GM12891 (cell line): ENCODE data around the gene CELF5.
"Not testable (repeated sequence)": the region's sequence is repeated elsewhere in the genome, so short reads cannot be mapped to it uniquely, and the experiment has no call there.

ENCODE experiments used
- PAX5 ChIP-seq: IDR thresholded peaks from 2 replicates; pipeline ENCODE4 v1.6.1; 2011; ENCODE audit warnings: low read length, moderate library complexity, mild to moderate bottlenecking; ENCODE audit not compliant: insufficient read depth, severe bottlenecking
- POLR2A ChIP-seq: IDR thresholded peaks from 2 replicates; pipeline ENCODE4 v1.6.1; 2011; ENCODE audit warnings: low read depth, low read length, control low read depth
- POLR2AphosphoS5 ChIP-seq: IDR thresholded peaks from 2 replicates; pipeline ENCODE4 v1.6.1; 2011; ENCODE audit warnings: low read depth, low read length, control low read depth
- POU2F2 ChIP-seq: IDR thresholded peaks from 2 replicates; pipeline ENCODE4 v1.6.1; 2011; ENCODE audit warnings: low read depth, mild to moderate bottlenecking, control low read depth, low read length, moderate library complexity
- SPI1 ChIP-seq: IDR thresholded peaks from 2 replicates; pipeline ENCODE4 v1.6.1; 2011; ENCODE audit warnings: low read depth, low read length, control low read depth
- TAF1 ChIP-seq: IDR thresholded peaks from 2 replicates; pipeline ENCODE4 v1.6.1; 2011; ENCODE audit warnings: low read depth, low read length, control low read depth

- TF ChIP-seq POLR2AphosphoS5, POLR2A, SPI1, TAF1, POU2F2, PAX5: not testable (repeated sequence)
These were observed 2.9 kb upstream of the CELF5 start for GRCh38 chr19:3221576-3221975.
